Measurements from ENCODE around the gene KSR2.
A peak's percentile ranks its signal among the peaks of the same experiment; 100 is the strongest.
"Not testable (repeated sequence)": the region's sequence is repeated elsewhere in the genome, so short reads cannot be mapped to it uniquely, and the experiment has no call there.

KSR2 gene

GRCh38 chr12:117875744-117876435, 92.9 kb downstream of the KSR2 start:
- TF ChIP-seq, protein P1, sequence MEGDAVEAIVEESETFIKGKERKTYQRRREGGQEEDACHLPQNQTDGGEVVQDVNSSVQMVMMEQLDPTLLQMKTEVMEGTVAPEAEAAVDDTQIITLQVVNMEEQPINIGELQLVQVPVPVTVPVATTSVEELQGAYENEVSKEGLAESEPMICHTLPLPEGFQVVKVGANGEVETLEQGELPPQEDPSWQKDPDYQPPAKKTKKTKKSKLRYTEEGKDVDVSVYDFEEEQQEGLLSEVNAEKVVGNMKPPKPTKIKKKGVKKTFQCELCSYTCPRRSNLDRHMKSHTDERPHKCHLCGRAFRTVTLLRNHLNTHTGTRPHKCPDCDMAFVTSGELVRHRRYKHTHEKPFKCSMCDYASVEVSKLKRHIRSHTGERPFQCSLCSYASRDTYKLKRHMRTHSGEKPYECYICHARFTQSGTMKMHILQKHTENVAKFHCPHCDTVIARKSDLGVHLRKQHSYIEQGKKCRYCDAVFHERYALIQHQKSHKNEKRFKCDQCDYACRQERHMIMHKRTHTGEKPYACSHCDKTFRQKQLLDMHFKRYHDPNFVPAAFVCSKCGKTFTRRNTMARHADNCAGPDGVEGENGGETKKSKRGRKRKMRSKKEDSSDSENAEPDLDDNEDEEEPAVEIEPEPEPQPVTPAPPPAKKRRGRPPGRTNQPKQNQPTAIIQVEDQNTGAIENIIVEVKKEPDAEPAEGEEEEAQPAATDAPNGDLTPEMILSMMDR (IDR thresholded peaks at IDR 0.05; ENCODE audit: insufficient read depth, low read depth, low read length, missing control alignments): no peak
- H3K4me3 ChIP-seq (ENCODE audit: low read depth, low read length): no peak overlapping the region
- peak; percentile 57 for DNase-seq (ENCODE audit: low read depth)

DNA sequence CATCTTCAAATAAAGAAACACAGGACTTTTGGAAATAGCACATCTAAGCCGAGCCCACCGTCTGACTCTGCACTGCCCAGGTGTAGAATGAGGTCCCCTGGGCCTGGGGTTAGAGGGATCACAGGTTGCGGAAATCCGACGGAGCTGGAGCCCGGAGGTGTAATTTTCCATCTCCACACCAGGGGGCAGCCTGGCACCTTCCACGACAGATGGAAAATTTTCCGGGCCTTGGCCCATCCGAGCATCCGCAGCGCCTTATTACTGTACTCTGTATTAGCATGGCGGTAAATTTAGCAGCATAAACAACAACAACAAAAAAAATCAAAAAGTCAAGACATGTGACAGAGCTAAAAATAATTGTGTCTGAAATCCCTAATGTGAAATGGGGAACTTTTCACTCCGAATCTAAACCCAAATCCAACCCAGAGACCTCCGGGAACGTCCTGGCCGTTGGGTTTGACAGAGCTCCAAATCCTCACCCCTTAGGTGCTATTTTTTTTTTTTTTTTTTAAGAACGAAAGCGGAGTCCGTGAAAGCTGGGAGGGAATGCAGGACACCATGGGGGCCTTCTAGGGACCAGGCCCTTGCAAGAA, 93.9 kb downstream of the KSR2 start:
- DNase-seq (ENCODE audit: low read depth): peak; percentile 77
- no peak overlapping the region for H3K4me3 ChIP-seq (ENCODE audit: low read depth, low read length)
- TF ChIP-seq, protein P1 (IDR thresholded peaks at IDR 0.05; ENCODE audit: insufficient read depth, low read depth, low read length, missing control alignments): peak; percentile 83

GRCh38 chr12:117874198-117874597, 94.6 kb downstream of the KSR2 start:
- not testable (repeated sequence) for DNase-seq (ENCODE audit: low read depth); H3K4me3 ChIP-seq (ENCODE audit: low read depth, low read length)

- no peak for DNase-seq (ENCODE audit: low read depth)
- H3K4me3 ChIP-seq (ENCODE audit: low read depth, low read length): no peak overlapping the region
- TF ChIP-seq, protein P1 (IDR thresholded peaks at IDR 0.05; ENCODE audit: insufficient read depth, low read depth, low read length, missing control alignments): no peak
These were observed 96.1 kb downstream of the KSR2 start for GRCh38 chr12:117872546-117873169.

GRCh38 chr12:117869551-117869950, 99.2 kb downstream of the KSR2 start:
- H3K4me3 ChIP-seq (ENCODE audit: low read depth, low read length): no peak overlapping the region
- TF ChIP-seq, protein P1 (IDR thresholded peaks at IDR 0.05; ENCODE audit: insufficient read depth, low read depth, low read length, missing control alignments): no peak
- no peak for DNase-seq (ENCODE audit: low read depth)

GRCh38 chr12:117867348-117867747, 101.4 kb downstream of the KSR2 start:
- no peak overlapping the region for H3K4me3 ChIP-seq (ENCODE audit: low read depth, low read length)
- TF ChIP-seq, protein P1 (IDR thresholded peaks at IDR 0.05; ENCODE audit: insufficient read depth, low read depth, low read length, missing control alignments): no peak
- no peak for DNase-seq (ENCODE audit: low read depth)

- TF ChIP-seq, protein P1 (IDR thresholded peaks at IDR 0.05; ENCODE audit: insufficient read depth, low read depth, low read length, missing control alignments): no peak
- DNase-seq (ENCODE audit: low read depth): no peak
These were observed 103.3 kb downstream of the KSR2 start for GRCh38 chr12:117865505-117865904.

More at GRCh38 chr12:117865505-117865904, 103.3 kb downstream of the KSR2 start:
- H3K4me3 ChIP-seq (ENCODE audit: low read depth, low read length): no peak overlapping the region
